Stimulated activated naive B cell treated with anti-CD40 and anti-IgM and Interleukin-4, amounts not matched to agents 10 μg/mL and 1 μg/mL and 100 μg/mL, for 72 hours (primary cell): Measurements from ENCODE around the gene PCCA.
"Not testable (repeated sequence)": the region's sequence is repeated elsewhere in the genome, so short reads cannot be mapped to it uniquely, and the experiment has no call there.

Experiments
- ATAC-seq, 2 donors: fragments of 150-1000 bp; cut with Tn5 transposase; replicated peaks; 2 replicates each; pipeline ENCODE4 v1.10.0; 2021; ENCODE audit warnings: moderate library complexity in 1 of 2
- DNase-seq: peaks from one replicate; pipeline ENCODE4 v3.0.0; 2021
- H3K27ac Mint-ChIP-seq: one replicate; pipeline ENCODE4 v1.8.0; 2022; ENCODE audit warnings: mild to moderate bottlenecking, mixed read lengths
- H3K27me3 Mint-ChIP-seq, 2 donors: one replicate each; pipeline ENCODE4 v1.8.0; 2022; ENCODE audit warnings: mixed read lengths in 2 of 2
- H3K36me3 Mint-ChIP-seq, 2 donors: one replicate each; pipeline ENCODE4 v1.8.0; 2022; ENCODE audit warnings: mixed read lengths in 2 of 2, mild to moderate bottlenecking in 1 of 2
- H3K4me1 Mint-ChIP-seq, 2 donors: one replicate each; pipeline ENCODE4 v1.8.0; 2022; ENCODE audit warnings: mixed read lengths in 2 of 2, mild to moderate bottlenecking in 1 of 2
- H3K4me3 Mint-ChIP-seq, 2 donors: one replicate each; pipeline ENCODE4 v1.8.0; 2022; ENCODE audit warnings: mild to moderate bottlenecking in 2 of 2, mixed read lengths in 2 of 2, moderate library complexity in 1 of 2
- H3K9me3 Mint-ChIP-seq, 2 donors: one replicate each; pipeline ENCODE4 v1.8.0; 2022; ENCODE audit warnings: mixed read lengths in 2 of 2, mild to moderate bottlenecking in 1 of 2

PCCA gene

GRCh38 chr13:100088644-100089464 is at the start of gene PCCA:
Gene PCCA (plus strand): TSS chr13:100089093. CDS start chr13:100089121, 28 bp downstream.
- H3K27me3 Mint-ChIP-seq = no peaks in the 10 kb centered on the region
- peaks cover 7 to 27% of the 10 kb centered on the region in 2 donors for H3K4me1 Mint-ChIP-seq
- peak; percentile 85 for DNase-seq
- peaks cover 8 to 9% of the 10 kb centered on the region in 2 donors for H3K36me3 Mint-ChIP-seq
- no peaks in the 10 kb centered on the region for H3K9me3 Mint-ChIP-seq
- peak within 1 kb of the TSS; percentile 87 for H3K27ac Mint-ChIP-seq
- peak; percentile 92 to 95 for ATAC-seq
- peak within 1 kb of the TSS; percentile 91 to 97 for H3K4me3 Mint-ChIP-seq

- Mint-ChIP-seq H3K4me1 (no peaks in the 10 kb centered on the region), H3K9me3 (no peaks in the 10 kb centered on the region), H3K27ac (no peak overlapping the region)
Observed at GRCh38 chr13:100039740-100040139, 49.2 kb upstream of the PCCA start.

GRCh38 chr13:100040196-100040595 is 48.7 kb upstream of the PCCA start:
- ATAC-seq (no peak), DNase-seq (no peak)
- Mint-ChIP-seq H3K27me3 (peaks cover 0 to 5% of the 10 kb centered on the region in 2 donors), H3K36me3 (no peaks in the 10 kb centered on the region), H3K4me3 (no peak overlapping the region), H3K4me1 (no peaks in the 10 kb centered on the region), H3K9me3 (no peaks in the 10 kb centered on the region), H3K27ac (no peak overlapping the region)

More at GRCh38 chr13:100039740-100040139, 49.2 kb upstream of the PCCA start:
- no peak for DNase-seq
- peaks cover 0 to 5% of the 10 kb centered on the region in 2 donors for H3K27me3 Mint-ChIP-seq
- no peak overlapping the region for H3K4me3 Mint-ChIP-seq
- H3K36me3 Mint-ChIP-seq = no peaks in the 10 kb centered on the region
- no peak for ATAC-seq

- Mint-ChIP-seq H3K27ac (no peak overlapping the region), H3K9me3 (no peaks in the 10 kb centered on the region), H3K36me3 (no peaks in the 10 kb centered on the region), H3K4me3 (no peak overlapping the region), H3K27me3 (no peaks in the 10 kb centered on the region), H3K4me1 (no peaks in the 10 kb centered on the region)
- ATAC-seq (no peak), DNase-seq (no peak)
Observed at GRCh38 chr13:100044936-100045335, 44.0 kb upstream of the PCCA start.

- Mint-ChIP-seq H3K4me3 (no peak overlapping the region), H3K4me1 (no peaks in the 10 kb centered on the region), H3K36me3 (no peaks in the 10 kb centered on the region), H3K27me3 (no peaks in the 10 kb centered on the region), H3K27ac (no peak overlapping the region), H3K9me3 (no peaks in the 10 kb centered on the region)
- ATAC-seq (no peak), DNase-seq (no peak)
Observed at GRCh38 chr13:100045355-100045754, 43.5 kb upstream of the PCCA start.

GRCh38 chr13:100051070-100051469 is 37.8 kb upstream of the PCCA start:
- no peaks in the 10 kb centered on the region for H3K9me3 Mint-ChIP-seq
- ATAC-seq = no peak
- H3K4me1 Mint-ChIP-seq = no peaks in the 10 kb centered on the region
- no peak overlapping the region for H3K27ac Mint-ChIP-seq
- H3K4me3 Mint-ChIP-seq = no peak overlapping the region
- no peak for DNase-seq
- H3K36me3 Mint-ChIP-seq = no peaks in the 10 kb centered on the region
- peaks cover 0 to 7% of the 10 kb centered on the region in 2 donors for H3K27me3 Mint-ChIP-seq

- ATAC-seq = no peak
- no peak overlapping the region for H3K4me3 Mint-ChIP-seq
- H3K27me3 Mint-ChIP-seq = peaks cover 16 to 27% of the 10 kb centered on the region in 2 donors
- H3K9me3 Mint-ChIP-seq = peaks cover 3 to 10% of the 10 kb centered on the region in 2 donors
- no peak for DNase-seq
- H3K4me1 Mint-ChIP-seq = no peaks in the 10 kb centered on the region
- no peak overlapping the region for H3K27ac Mint-ChIP-seq
- H3K36me3 Mint-ChIP-seq = no peaks in the 10 kb centered on the region
Observed at GRCh38 chr13:100059827-100060226, 29.1 kb upstream of the PCCA start.

GRCh38 chr13:100063333-100063732 is 25.6 kb upstream of the PCCA start:
- Mint-ChIP-seq H3K4me3 (no peak overlapping the region), H3K27me3 (peaks cover 12 to 33% of the 10 kb centered on the region in 2 donors), H3K36me3 (no peaks in the 10 kb centered on the region), H3K9me3 (peaks cover 3 to 10% of the 10 kb centered on the region in 2 donors), H3K4me1 (no peaks in the 10 kb centered on the region), H3K27ac (no peak overlapping the region)
- no peak for ATAC-seq
- DNase-seq = no peak

GRCh38 chr13:100063906-100064305 is 25.0 kb upstream of the PCCA start:
- DNase-seq (no peak), ATAC-seq (no peak)
- no peaks in the 10 kb centered on the region for H3K4me1 Mint-ChIP-seq
- H3K27ac Mint-ChIP-seq = no peak overlapping the region
- no peak overlapping the region for H3K4me3 Mint-ChIP-seq
- peaks cover 0 to 8% of the 10 kb centered on the region in 2 donors for H3K9me3 Mint-ChIP-seq
- H3K36me3 Mint-ChIP-seq = no peaks in the 10 kb centered on the region
- peaks cover 12 to 33% of the 10 kb centered on the region in 2 donors for H3K27me3 Mint-ChIP-seq

- Mint-ChIP-seq H3K4me1 (no peaks in the 10 kb centered on the region), H3K36me3 (no peaks in the 10 kb centered on the region), H3K9me3 (no peaks in the 10 kb centered on the region), H3K27me3 (peaks cover 8 to 10% of the 10 kb centered on the region in 2 donors), H3K4me3 (no peak overlapping the region), H3K27ac (no peak overlapping the region)
- no peak for ATAC-seq
- no peak for DNase-seq
Observed at GRCh38 chr13:100068133-100068931, 20.6 kb upstream of the PCCA start.

GRCh38 chr13:100069278-100069677 is 19.6 kb upstream of the PCCA start:
- no peak for ATAC-seq
- DNase-seq = no peak
- no peak overlapping the region for H3K4me3 Mint-ChIP-seq
- no peaks in the 10 kb centered on the region for H3K4me1 Mint-ChIP-seq
- H3K27ac Mint-ChIP-seq = no peak overlapping the region
- no peaks in the 10 kb centered on the region for H3K36me3 Mint-ChIP-seq
- H3K27me3 Mint-ChIP-seq = peaks cover 5 to 6% of the 10 kb centered on the region in 2 donors
- no peaks in the 10 kb centered on the region for H3K9me3 Mint-ChIP-seq

GRCh38 chr13:100075700-100076587 is 12.9 kb upstream of the PCCA start:
- H3K27ac Mint-ChIP-seq = no peak overlapping the region
- ATAC-seq = no peak
- H3K4me1 Mint-ChIP-seq = no peaks in the 10 kb centered on the region
- no peaks in the 10 kb centered on the region for H3K9me3 Mint-ChIP-seq
- no peak overlapping the region for H3K4me3 Mint-ChIP-seq
- DNase-seq = no peak
- H3K36me3 Mint-ChIP-seq = peaks cover 4% of the 10 kb centered on the region in 2 donors
- H3K27me3 Mint-ChIP-seq = peaks cover 4 to 8% of the 10 kb centered on the region in 2 donors

GRCh38 chr13:100079003-100079402 is 9.9 kb upstream of the PCCA start:
- DNase-seq, H3K9me3 Mint-ChIP-seq, H3K27ac Mint-ChIP-seq, H3K27me3 Mint-ChIP-seq, ATAC-seq, H3K36me3 Mint-ChIP-seq, H3K4me1 Mint-ChIP-seq, H3K4me3 Mint-ChIP-seq: not testable (repeated sequence)

- not testable (repeated sequence) for H3K4me3 Mint-ChIP-seq, H3K27me3 Mint-ChIP-seq, DNase-seq, H3K27ac Mint-ChIP-seq, H3K9me3 Mint-ChIP-seq, ATAC-seq, H3K4me1 Mint-ChIP-seq
- H3K36me3 Mint-ChIP-seq = peaks cover 7 to 13% of the 10 kb centered on the region in 2 donors
Observed at GRCh38 chr13:100083401-100083800, 5.5 kb upstream of the PCCA start.
